Breast epithelium (tissue), 4 donors: ENCODE measurements around the gene GLI1. TPM values are rescaled to one million over a fixed set of nuclear protein-coding genes. Genes with fewer than 3 reads are reported as not detected.
A peak's percentile ranks its signal among the peaks of the same experiment; 100 is the strongest.

Source experiments
- DNase-seq, 2 donors: peaks; one replicate each; pipeline ENCODE4 v3.0.0-alpha.2; 2019; ENCODE audit warnings: low spot score in 2 of 2
- H3K27ac ChIP-seq, 2 donors: fragments of 200-600 bp; sonication (generic) in 1 of 2; one replicate each; pipeline ENCODE4 v1.5.1; 2016 to 2019; ENCODE audit warnings: mild to moderate bottlenecking in 1 of 2
- H3K27me3 ChIP-seq, 2 donors: fragments of 200-600 bp; sonication (generic) in 1 of 2; one replicate each; pipeline versions ENCODE4 v1.5.1 to v1.6.0; 2017 to 2019; ENCODE audit warnings: control low read depth in 1 of 2, mild to moderate bottlenecking in 1 of 2
- H3K36me3 ChIP-seq: fragments of 200-600 bp; one replicate; pipeline ENCODE4 v1.5.1; 2019
- H3K4me1 ChIP-seq, 2 donors: fragments of 200-600 bp; sonication (generic); one replicate each; pipeline ENCODE4 v1.5.1; 2016 to 2019; ENCODE audit warnings: control low read depth in 1 of 2
- H3K4me3 ChIP-seq, 3 donors: fragments of 200-600 bp; sonication (generic); 1 replicate in 2 of 3; 2 replicates in 1 of 3; pipeline ENCODE4 v1.5.1; 2016 to 2019; ENCODE audit warnings: mild to moderate bottlenecking in 3 of 3, moderate library complexity in 2 of 3
- H3K9me3 ChIP-seq, 2 donors: fragments of 200-600 bp; sonication (generic) in 1 of 2; one replicate each; pipeline ENCODE4 v1.5.1; 2016 to 2019; ENCODE audit warnings: control low read depth in 1 of 2
- CTCF ChIP-seq, 3 donors: fragments of 450-650 bp; IDR thresholded peaks; one replicate each; pipeline ENCODE4 v1.5.1; 2016 to 2017; ENCODE audit warnings: antibody characterized with exemption in 3 of 3, mild to moderate bottlenecking in 3 of 3, moderate library complexity in 3 of 3
- POLR2A ChIP-seq: fragments of 450-650 bp; IDR thresholded peaks from one replicate; pipeline ENCODE4 v1.6.1; 2016; ENCODE audit warnings: antibody characterized with exemption, mild to moderate bottlenecking, moderate library complexity
- POLR2AphosphoS5 ChIP-seq, 3 donors: sonication (generic); formaldehyde crosslinking; IDR thresholded peaks; one replicate each; pipeline ENCODE4 v1.6.1; 2017; ENCODE audit warnings: antibody characterized with exemption in 3 of 3
- intact Hi-C: fragments of 100-400 bp; cut with DNase I; formaldehyde crosslinking; loops from one replicate; pipeline ENCODE4 v1.15.1; 2023; ENCODE audit warnings: low total_unique reads
- total RNA-seq, 3 donors: library from RNA; depleted of rRNA; stranded (reverse); fragments of >200 nt; gene quantifications; one replicate each; pipeline ENCODE4 v1.1.0, GENCODE V29; 2016

Gene GLI1
- total RNA-seq, 3 donors from 2014 or later, result 0.66 to 2.1 (median 1.2) TPM

- no peaks in the 10 kb centered on the region for H3K9me3 ChIP-seq
- no peaks in the 10 kb centered on the region for H3K36me3 ChIP-seq
- intact Hi-C loops, result no loop called here
- H3K4me3 ChIP-seq, result peak within 1 kb of the TSS in 2 of 3 donors; percentile 25 to 34
- TF ChIP-seq CTCF (IDR thresholded peaks at IDR 0.05) (no peak), POLR2AphosphoS5 (IDR thresholded peaks at IDR 0.05) (no peak), POLR2A (no peak)
- no peaks in the 10 kb centered on the region for H3K4me1 ChIP-seq
- no peaks in the 10 kb centered on the region for H3K27me3 ChIP-seq
- DNase-seq, result no peak
- H3K27ac ChIP-seq, result no peak within 1 kb of the TSS
Observed at GRCh38 chr12:57454566-57455373, 4.8 kb upstream of the GLI1 start, which contains the start of gene INHBE. TSS of gene INHBE (plus strand) at chr12:57455307. CDS start at chr12:57455537, 230 bp downstream.

- H3K27ac ChIP-seq, result no peak overlapping the region
- TF ChIP-seq POLR2AphosphoS5 (IDR thresholded peaks at IDR 0.05) (no peak), POLR2A (no peak), CTCF (IDR thresholded peaks at IDR 0.05) (no peak)
- no peaks in the 10 kb centered on the region for H3K9me3 ChIP-seq
- no peaks in the 10 kb centered on the region for H3K27me3 ChIP-seq
- peaks cover 0 to 7% of the 10 kb centered on the region in 2 donors for H3K4me1 ChIP-seq
- peak overlapping the region in 2 of 3 donors; percentile 25 to 34 for H3K4me3 ChIP-seq
- no peak for DNase-seq
- intact Hi-C loops, result no loop called here
- H3K36me3 ChIP-seq, result no peaks in the 10 kb centered on the region
Observed at GRCh38 chr12:57455374-57456144, 4.0 kb upstream of the GLI1 start.

- peaks cover 4 to 14% of the 10 kb centered on the region in 2 donors for H3K4me1 ChIP-seq
- no peaks in the 10 kb centered on the region for H3K9me3 ChIP-seq
- no peaks in the 10 kb centered on the region for H3K27me3 ChIP-seq
- H3K27ac ChIP-seq, result no peak overlapping the region
- no peak for DNase-seq
- intact Hi-C loops, result no loop called here
- H3K4me3 ChIP-seq, result peak overlapping the region in 2 of 3 donors; percentile 25 to 34
- TF ChIP-seq POLR2AphosphoS5 (IDR thresholded peaks at IDR 0.05), result no peak
- no peak for TF ChIP-seq POLR2A
- TF ChIP-seq CTCF (IDR thresholded peaks at IDR 0.05), result peak; percentile 20 to 40 (median 39)
- H3K36me3 ChIP-seq, result no peaks in the 10 kb centered on the region
Observed at GRCh38 chr12:57456145-57456700, 3.4 kb upstream of the GLI1 start.

- Histone ChIP-seq H3K4me3 (no peak overlapping the region), H3K27ac (no peak overlapping the region)
- intact Hi-C loops, result no loop called here
Observed at GRCh38 chr12:57456737-57457490, 2.7 kb upstream of the GLI1 start.

More at GRCh38 chr12:57456737-57457490, 2.7 kb upstream of the GLI1 start:
- Histone ChIP-seq H3K27me3 (no peaks in the 10 kb centered on the region), H3K4me1 (peaks cover 8 to 16% of the 10 kb centered on the region in 2 donors), H3K9me3 (no peaks in the 10 kb centered on the region), H3K36me3 (no peaks in the 10 kb centered on the region)
- no peak for DNase-seq
- TF ChIP-seq CTCF (IDR thresholded peaks at IDR 0.05), result no peak
- no peak for TF ChIP-seq POLR2A
- TF ChIP-seq POLR2AphosphoS5 (IDR thresholded peaks at IDR 0.05), result no peak
